GM12891 (cell line): Measurements from ENCODE around the gene AP2A2.

Experiments
- PAX5 ChIP-seq: IDR thresholded peaks from 2 replicates; pipeline ENCODE4 v1.6.1; 2011; ENCODE audit warnings: low read length, moderate library complexity, mild to moderate bottlenecking; ENCODE audit not compliant: insufficient read depth, severe bottlenecking
- POLR2A ChIP-seq: IDR thresholded peaks from 2 replicates; pipeline ENCODE4 v1.6.1; 2011; ENCODE audit warnings: low read depth, low read length, control low read depth
- POLR2AphosphoS5 ChIP-seq: IDR thresholded peaks from 2 replicates; pipeline ENCODE4 v1.6.1; 2011; ENCODE audit warnings: low read depth, low read length, control low read depth
- POU2F2 ChIP-seq: IDR thresholded peaks from 2 replicates; pipeline ENCODE4 v1.6.1; 2011; ENCODE audit warnings: low read depth, mild to moderate bottlenecking, control low read depth, low read length, moderate library complexity
- SPI1 ChIP-seq: IDR thresholded peaks from 2 replicates; pipeline ENCODE4 v1.6.1; 2011; ENCODE audit warnings: low read depth, low read length, control low read depth
- TAF1 ChIP-seq: IDR thresholded peaks from 2 replicates; pipeline ENCODE4 v1.6.1; 2011; ENCODE audit warnings: low read depth, low read length, control low read depth

- no peak for TF ChIP-seq POLR2A
- TF ChIP-seq POLR2AphosphoS5 = no peak
- TF ChIP-seq PAX5 = no peak
- TF ChIP-seq TAF1 = no peak
- TF ChIP-seq SPI1 = no peak
- no peak for TF ChIP-seq POU2F2
These were observed 30.1 kb upstream of the AP2A2 start for GRCh38 chr11:895331-896110.
